ENCODE results near the gene NTM. TPM values are rescaled to one million over a fixed set of nuclear protein-coding genes. Genes with fewer than 3 reads are reported as not detected.

Gene NTM
- total RNA-seq: 4.2 and 4.3 TPM in 2 replicates
- long read RNA-seq, partial matches to known transcripts: 0 of 2 reads
- long read RNA-seq, other reads (novel, unspliced or antisense): 2 of 2 reads

- TF ChIP-seq CTCF (IDR thresholded peaks at IDR 0.05; ENCODE audit: unreplicated experiment): no peak
- H3K9me3 Mint-ChIP-seq (ENCODE audit: low read depth): no peaks in the 10 kb centered on the region
- no peak within 1 kb of the TSS for H3K4me3 Mint-ChIP-seq (ENCODE audit: low read depth)
- no peaks in the 10 kb centered on the region for H3K4me1 Mint-ChIP-seq (ENCODE audit: low read depth)
- H3K27me3 Mint-ChIP-seq: peaks cover 9% of the 10 kb centered on the region
- H3K36me3 Mint-ChIP-seq (ENCODE audit: insufficient read depth): no peaks in the 10 kb centered on the region
- no peak for DNase-seq (ENCODE audit: low spot score, unreplicated experiment)
- H3K27ac Mint-ChIP-seq: no peak within 1 kb of the TSS
Observed at GRCh38 chr11:131370090-131370751, at the start of gene NTM. Gene NTM, plus strand, starts transcription at chr11:131370615.

GRCh38 chr11:131324921-131325570 lies 45.4 kb upstream of the NTM start:
- TF ChIP-seq CTCF (IDR thresholded peaks at IDR 0.05; ENCODE audit: unreplicated experiment): no peak
- Mint-ChIP-seq H3K36me3 (ENCODE audit: insufficient read depth) (no peaks in the 10 kb centered on the region), H3K27ac (no peak overlapping the region), H3K4me3 (ENCODE audit: low read depth) (no peak overlapping the region), H3K27me3 (peaks cover 25% of the 10 kb centered on the region), H3K4me1 (ENCODE audit: low read depth) (no peaks in the 10 kb centered on the region), H3K9me3 (ENCODE audit: low read depth) (no peaks in the 10 kb centered on the region)
- no peak for DNase-seq (ENCODE audit: low spot score, unreplicated experiment)

- H3K36me3 Mint-ChIP-seq (ENCODE audit: insufficient read depth): no peaks in the 10 kb centered on the region
- DNase-seq (ENCODE audit: low spot score, unreplicated experiment): no peak
- TF ChIP-seq CTCF (IDR thresholded peaks at IDR 0.05; ENCODE audit: unreplicated experiment): no peak
- H3K27me3 Mint-ChIP-seq: peaks cover 17% of the 10 kb centered on the region
- no peaks in the 10 kb centered on the region for H3K4me1 Mint-ChIP-seq (ENCODE audit: low read depth)
- H3K9me3 Mint-ChIP-seq (ENCODE audit: low read depth): no peaks in the 10 kb centered on the region
- no peak overlapping the region for H3K4me3 Mint-ChIP-seq (ENCODE audit: low read depth)
- H3K27ac Mint-ChIP-seq: no peak overlapping the region
Observed at GRCh38 chr11:131326829-131327228, 43.6 kb upstream of the NTM start.

GRCh38 chr11:131327421-131327820 lies 43.0 kb upstream of the NTM start:
- Mint-ChIP-seq H3K4me1 (ENCODE audit: low read depth) (no peaks in the 10 kb centered on the region), H3K4me3 (ENCODE audit: low read depth) (no peak overlapping the region), H3K36me3 (ENCODE audit: insufficient read depth) (no peaks in the 10 kb centered on the region), H3K27me3 (peaks cover 17% of the 10 kb centered on the region), H3K9me3 (ENCODE audit: low read depth) (no peaks in the 10 kb centered on the region), H3K27ac (no peak overlapping the region)
- no peak for DNase-seq (ENCODE audit: low spot score, unreplicated experiment)
- no peak for TF ChIP-seq CTCF (IDR thresholded peaks at IDR 0.05; ENCODE audit: unreplicated experiment)

GRCh38 chr11:131328843-131329242 lies 41.6 kb upstream of the NTM start:
- TF ChIP-seq CTCF (IDR thresholded peaks at IDR 0.05; ENCODE audit: unreplicated experiment): no peak
- H3K9me3 Mint-ChIP-seq (ENCODE audit: low read depth): no peaks in the 10 kb centered on the region
- no peaks in the 10 kb centered on the region for H3K4me1 Mint-ChIP-seq (ENCODE audit: low read depth)
- no peak for DNase-seq (ENCODE audit: low spot score, unreplicated experiment)
- no peak overlapping the region for H3K27ac Mint-ChIP-seq
- no peaks in the 10 kb centered on the region for H3K36me3 Mint-ChIP-seq (ENCODE audit: insufficient read depth)
- peaks cover 17% of the 10 kb centered on the region for H3K27me3 Mint-ChIP-seq
- H3K4me3 Mint-ChIP-seq (ENCODE audit: low read depth): no peak overlapping the region
